Mesodermal cell (in vitro differentiated cells): ENCODE results near the gene GPX6.

Source experiments
- H3K27ac ChIP-seq: 2 replicates; pipeline ENCODE4 v1.7.0; 2013; ENCODE audit warnings: mild to moderate bottlenecking, low read depth, low read length, moderate library complexity; ENCODE audit not compliant: severe bottlenecking
- H3K36me3 ChIP-seq: 2 replicates; pipeline ENCODE4 v1.7.1; 2013; ENCODE audit warnings: mild to moderate bottlenecking, low read length, moderate library complexity; ENCODE audit not compliant: control insufficient read depth, insufficient read depth
- H3K4me1 ChIP-seq: one replicate; pipeline ENCODE4 v1.7.1; 2013; ENCODE audit warnings: mild to moderate bottlenecking, low read length; ENCODE audit not compliant: insufficient read depth, control insufficient read depth, poor library complexity, severe bottlenecking
- H3K4me3 ChIP-seq: 2 replicates; pipeline ENCODE4 v1.7.0; 2013; ENCODE audit warnings: low read length, control low read depth, mild to moderate bottlenecking; ENCODE audit not compliant: insufficient read depth, poor library complexity, severe bottlenecking; ENCODE audit errors: extremely low read depth
- H3K9me3 ChIP-seq: 2 replicates; pipeline ENCODE4 v1.7.1; 2013; ENCODE audit warnings: mild to moderate bottlenecking, low read length, moderate library complexity; ENCODE audit not compliant: control insufficient read depth
- WGBS, 2 experiments: methylation state at CpG; one replicate each; pipeline ENCODE4 v1.1.5; 2013; ENCODE audit warnings: missing lambda C conversion rate in 2 of 2; ENCODE audit not compliant: insufficient coverage in 2 of 2; 5-methylcytosine and 5-hydroxymethylcytosine counted together

GPX6 gene

DNA sequence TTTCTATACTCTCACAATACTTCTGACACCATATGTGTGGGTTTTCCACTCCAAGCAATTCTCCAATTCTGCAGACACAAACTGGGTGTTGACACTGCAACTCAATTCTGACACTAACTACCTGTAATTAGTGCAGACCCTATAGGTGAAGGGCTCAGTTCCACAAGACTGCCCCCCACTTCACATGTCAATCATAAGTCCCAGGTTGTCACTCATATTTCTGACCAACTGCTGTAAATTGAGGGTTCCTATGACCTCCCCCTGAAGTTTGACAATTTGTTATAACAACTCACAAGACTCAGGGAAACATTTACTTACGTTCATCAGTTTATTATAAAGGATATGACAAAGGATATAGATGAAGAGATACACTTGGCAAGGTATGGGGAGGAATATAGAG is 18.3 kb downstream of the GPX6 start:
- H3K36me3 ChIP-seq = no peaks in the 10 kb centered on the region
- no peak overlapping the region for H3K27ac ChIP-seq
- H3K4me1 ChIP-seq = peaks cover 2% of the 10 kb centered on the region
- no peaks in the 10 kb centered on the region for H3K9me3 ChIP-seq
- WGBS, 2 experiments = 100% methylated on average over 1 of the region's 1 CpG; no CpG with 5 or more reads in 1 of the 2 experiments
- no peak overlapping the region for H3K4me3 ChIP-seq

DNA sequence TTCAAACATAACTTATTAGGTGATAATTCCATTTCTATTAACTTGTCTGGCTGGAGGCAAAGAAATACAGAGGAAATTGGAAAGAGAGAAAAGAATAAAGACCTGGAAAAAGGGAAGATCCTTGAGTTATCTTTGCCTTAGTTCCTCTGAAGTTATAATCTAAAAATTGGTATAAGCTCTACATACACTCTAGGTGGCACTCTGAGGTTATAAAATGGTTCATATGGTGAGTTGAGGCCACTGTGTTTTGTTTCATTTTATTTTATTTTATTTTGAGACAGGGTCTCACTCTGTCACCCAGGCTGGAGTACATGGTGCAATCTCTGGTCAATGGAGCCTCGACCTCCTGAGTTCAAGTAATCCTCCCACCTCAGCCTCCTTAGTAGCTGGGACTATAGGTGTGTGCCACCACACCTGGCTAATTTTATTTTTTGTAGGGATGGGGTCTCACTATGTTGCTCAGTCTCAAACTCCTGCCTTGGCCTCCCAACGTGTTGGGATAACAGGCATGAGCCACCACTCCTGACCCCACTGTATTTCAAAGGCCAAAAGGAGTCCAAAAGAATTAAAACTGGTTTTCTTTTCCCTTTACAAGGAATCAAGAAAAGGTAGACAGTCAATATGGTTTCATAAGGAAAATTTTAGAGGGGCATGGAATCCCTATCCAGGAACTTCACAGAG is 19.4 kb downstream of the GPX6 start:
- 71 to 83% methylated on average over 1 of the region's 2 CpGs for WGBS, 2 experiments
- Histone ChIP-seq H3K27ac (no peak overlapping the region), H3K36me3 (no peaks in the 10 kb centered on the region)

DNA sequence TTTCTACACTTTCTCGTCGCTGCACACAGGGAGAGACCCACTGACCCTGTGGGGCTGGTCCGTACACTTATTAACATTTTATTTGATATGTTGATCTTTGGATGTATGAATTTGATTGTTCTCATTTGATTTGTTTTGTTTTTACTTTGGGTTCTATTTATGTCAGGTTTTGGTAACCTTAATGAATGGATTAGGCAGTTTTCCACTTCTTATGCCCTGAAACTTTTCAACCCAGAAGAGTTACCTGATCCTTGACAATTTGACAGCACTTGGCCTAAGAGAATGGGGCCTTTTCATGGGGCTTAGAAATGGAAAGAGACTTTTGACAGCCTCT is 23.6 kb downstream of the GPX6 start:
- WGBS, 2 experiments = no CpG with 5 or more reads among the region's 3 CpGs

More for the DNA sequence above, 19.4 kb downstream of the GPX6 start:
- Histone ChIP-seq H3K4me1 (peaks cover 2% of the 10 kb centered on the region), H3K9me3 (no peaks in the 10 kb centered on the region), H3K4me3 (no peak overlapping the region)

DNA sequence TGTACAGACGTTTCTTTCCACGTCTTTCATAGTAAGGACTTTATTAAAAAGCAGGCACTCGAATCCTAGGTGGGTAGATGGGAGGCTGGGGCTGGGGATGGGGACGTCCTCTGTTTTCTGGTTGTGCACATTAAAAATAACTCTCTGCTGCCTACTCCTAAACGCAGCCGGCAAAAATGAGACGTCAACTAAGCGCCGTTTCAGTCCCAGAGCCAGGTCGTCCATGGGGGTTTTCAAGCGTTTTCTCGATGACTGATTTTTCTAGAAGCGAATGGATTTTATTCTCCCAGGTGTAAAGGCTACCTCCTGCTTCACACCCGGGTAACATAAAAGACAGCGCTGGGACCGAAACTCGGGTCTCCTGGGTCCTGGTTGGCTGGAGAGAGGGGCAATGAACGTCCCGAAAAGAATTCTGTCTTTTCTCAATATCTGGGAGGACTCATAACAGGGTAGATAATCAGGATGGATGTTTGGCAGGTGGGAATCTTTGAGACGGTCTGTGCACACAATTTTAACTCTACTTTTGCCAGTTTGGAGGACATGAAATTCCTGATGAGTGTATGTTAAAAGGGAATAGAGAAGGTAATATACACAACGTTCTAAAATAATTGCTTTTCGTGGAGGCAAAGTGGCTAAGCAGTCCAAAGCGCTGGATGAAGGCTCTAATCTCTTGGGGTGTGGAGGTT is 25.2 kb downstream of the GPX6 start:
- WGBS, 2 experiments = 19 to 34% methylated on average over 12 to 21 of the region's 23 CpGs
- H3K36me3 ChIP-seq = no peaks in the 10 kb centered on the region
- no peaks in the 10 kb centered on the region for H3K9me3 ChIP-seq
- peak overlapping the region; percentile 67 for H3K27ac ChIP-seq
- H3K4me3 ChIP-seq = peak overlapping the region; percentile 67
- H3K4me1 ChIP-seq = no peaks in the 10 kb centered on the region

More for the DNA sequence above, 23.6 kb downstream of the GPX6 start:
- Histone ChIP-seq H3K27ac (no peak overlapping the region), H3K4me1 (no peaks in the 10 kb centered on the region), H3K36me3 (no peaks in the 10 kb centered on the region), H3K4me3 (no peak overlapping the region), H3K9me3 (no peaks in the 10 kb centered on the region)

DNA sequence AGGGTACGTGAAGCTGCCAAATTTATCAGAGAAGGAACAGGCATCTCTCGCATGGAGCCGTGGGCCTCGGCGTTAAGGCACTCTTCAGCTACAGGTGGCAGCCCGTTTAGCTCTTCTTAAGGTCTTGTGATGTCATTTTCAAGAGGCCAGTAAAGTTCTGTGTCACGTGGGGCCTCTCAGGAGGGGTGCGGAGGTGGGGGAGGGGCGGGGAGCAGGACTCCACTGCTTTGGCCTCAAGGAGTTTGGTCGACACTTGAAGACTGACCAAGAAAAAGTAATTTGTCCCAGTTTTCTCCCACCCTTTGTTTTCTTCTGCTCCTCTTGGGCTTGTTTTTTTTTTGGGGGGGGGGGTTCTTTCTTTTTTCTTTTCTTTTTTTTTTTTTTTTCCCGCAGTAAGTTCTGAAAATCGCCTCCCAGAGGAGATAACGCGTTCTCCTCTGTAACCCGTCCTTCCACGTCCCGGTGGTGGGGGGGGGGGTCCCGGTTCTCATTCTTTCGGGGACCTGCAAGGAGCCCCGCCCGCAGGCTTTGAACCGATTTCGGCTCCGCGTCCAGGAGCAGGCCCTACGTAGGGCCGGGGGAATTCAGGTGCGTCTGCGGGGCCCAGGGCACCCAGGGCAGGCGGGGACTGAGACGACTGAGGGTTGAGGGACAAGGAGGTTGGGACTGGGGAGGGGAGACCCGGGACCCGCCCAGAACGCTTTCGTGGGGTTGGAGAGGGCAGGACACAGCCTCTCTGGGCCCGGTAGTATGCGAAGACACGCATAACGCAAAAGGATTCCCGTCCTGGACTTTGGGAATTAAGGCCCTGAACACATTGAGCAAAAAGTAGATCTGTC is 26.0 kb downstream of the GPX6 start:
- Histone ChIP-seq H3K27ac (peak overlapping the region; percentile 67), H3K36me3 (no peaks in the 10 kb centered on the region), H3K4me1 (no peaks in the 10 kb centered on the region), H3K4me3 (peak overlapping the region; percentile 67), H3K9me3 (no peaks in the 10 kb centered on the region)
- WGBS, 2 experiments = 1 to 5% methylated on average over 12 to 20 of the region's 40 CpGs

DNA sequence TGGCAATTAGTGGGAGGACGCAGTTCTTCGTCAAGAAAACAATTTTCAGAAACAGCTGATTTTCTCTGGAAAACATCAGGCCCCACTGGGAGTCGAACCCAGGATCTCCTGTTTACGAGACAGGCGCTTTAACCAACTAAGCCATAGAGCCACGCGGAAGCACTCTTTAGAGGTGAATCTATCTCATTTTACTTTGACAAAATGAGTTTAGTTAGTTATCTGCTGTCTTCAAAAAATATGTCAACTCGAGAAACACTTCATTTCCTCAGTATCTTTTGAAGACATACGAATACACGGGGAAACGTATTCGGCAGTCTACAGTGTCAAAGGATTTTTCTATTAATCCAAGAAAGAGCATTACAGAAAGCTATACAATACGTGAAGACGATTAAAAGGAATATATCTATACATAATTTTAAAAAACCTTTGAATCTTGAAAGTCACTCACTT is 26.7 kb downstream of the GPX6 start:
- 4 to 10% methylated on average over 2 to 5 of the region's 14 CpGs for WGBS, 2 experiments
- Histone ChIP-seq H3K4me3 (peak overlapping the region; percentile 67), H3K36me3 (no peaks in the 10 kb centered on the region), H3K4me1 (no peaks in the 10 kb centered on the region), H3K9me3 (no peaks in the 10 kb centered on the region), H3K27ac (no peak overlapping the region)

DNA sequence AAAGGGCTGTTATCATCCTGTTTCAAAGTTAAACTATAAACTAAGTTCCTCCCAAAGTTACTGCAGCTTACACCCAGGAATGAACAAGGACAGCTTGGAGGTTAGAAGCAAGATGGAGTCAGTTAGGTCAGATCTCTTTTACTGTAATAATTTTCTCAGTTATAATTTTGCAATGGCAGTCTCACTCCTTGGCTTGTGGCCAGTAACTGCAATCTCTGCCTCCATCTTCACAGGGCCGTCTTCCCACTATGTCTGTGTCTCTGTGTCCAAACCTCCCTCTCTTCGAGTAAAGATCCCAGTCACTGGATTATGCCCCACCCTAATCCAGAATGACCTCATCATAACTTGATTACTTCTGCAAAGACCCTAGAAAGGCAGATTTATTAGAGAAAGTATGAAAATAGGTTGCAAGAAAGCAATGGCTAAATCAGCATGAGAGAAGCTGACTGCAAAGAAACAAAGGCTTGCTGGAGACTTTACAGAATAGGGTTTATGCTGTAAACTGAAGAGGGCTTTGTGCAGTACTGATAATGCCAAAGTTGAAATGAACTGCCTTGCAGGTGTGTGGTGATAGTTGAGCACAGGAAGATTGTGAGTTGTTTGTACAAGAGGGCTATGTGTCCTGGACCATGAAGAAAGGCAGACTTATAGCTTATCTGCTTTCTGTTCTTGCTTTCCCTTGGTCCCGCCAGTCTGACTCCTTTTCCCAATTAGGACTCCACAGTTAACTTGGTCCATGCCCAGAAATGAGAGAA is 28.4 kb downstream of the GPX6 start:
- 76 to 100% methylated on average over 1 to 2 of the region's 3 CpGs for WGBS, 2 experiments
- no peaks in the 10 kb centered on the region for H3K4me1 ChIP-seq
- no peaks in the 10 kb centered on the region for H3K9me3 ChIP-seq
- no peak overlapping the region for H3K4me3 ChIP-seq
- H3K36me3 ChIP-seq = no peaks in the 10 kb centered on the region
- H3K27ac ChIP-seq = no peak overlapping the region

DNA sequence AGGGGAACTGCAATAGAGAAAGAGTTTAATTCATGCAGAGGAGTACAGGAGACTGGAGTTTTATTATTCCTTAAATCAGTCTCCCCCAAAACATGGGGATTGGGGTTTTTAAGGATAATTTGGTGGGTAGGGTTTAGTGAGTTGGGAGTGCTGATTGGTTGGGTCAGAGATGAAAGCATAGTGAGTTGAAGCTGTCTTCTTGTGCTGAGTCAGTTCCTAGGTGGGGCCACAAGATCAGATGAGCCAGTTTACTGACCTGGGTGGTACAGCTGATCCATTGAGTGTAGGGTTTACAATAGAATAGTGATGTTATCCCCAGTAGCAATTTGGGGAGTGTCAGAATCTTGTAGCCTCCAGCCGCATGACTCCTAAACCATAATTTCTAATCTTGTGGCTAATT is 29.1 kb downstream of the GPX6 start:
- Histone ChIP-seq H3K4me1 (no peaks in the 10 kb centered on the region), H3K27ac (no peak overlapping the region), H3K9me3 (no peaks in the 10 kb centered on the region), H3K36me3 (no peaks in the 10 kb centered on the region), H3K4me3 (no peak overlapping the region)
- WGBS, 2 experiments = no CpG with 5 or more reads among the region's 1 CpG

DNA sequence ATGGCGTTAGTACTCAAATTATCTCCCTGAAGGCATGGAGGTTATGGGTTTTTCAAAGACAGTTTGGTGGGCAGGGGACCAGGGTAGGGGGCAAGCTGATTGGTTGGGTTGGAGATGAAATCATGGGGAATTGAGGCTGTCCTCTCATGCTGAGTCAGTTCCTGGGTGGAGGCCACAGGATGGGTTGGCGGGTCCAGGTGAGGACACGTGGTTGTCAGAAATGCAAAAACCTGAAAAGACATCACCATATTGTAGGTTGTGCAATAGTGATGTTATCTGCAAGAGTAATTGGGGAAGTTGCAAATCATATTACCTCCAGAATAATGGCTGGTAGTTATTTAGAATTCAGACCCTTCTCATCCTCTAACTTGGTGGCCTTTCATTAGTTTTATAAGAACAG is 30.1 kb downstream of the GPX6 start:
- H3K36me3 ChIP-seq = no peaks in the 10 kb centered on the region
- no peak overlapping the region for H3K4me3 ChIP-seq
- no peaks in the 10 kb centered on the region for H3K4me1 ChIP-seq
- 87 to 88% methylated on average over 1 to 3 of the region's 3 CpGs for WGBS, 2 experiments
- no peaks in the 10 kb centered on the region for H3K9me3 ChIP-seq
- no peak overlapping the region for H3K27ac ChIP-seq

DNA sequence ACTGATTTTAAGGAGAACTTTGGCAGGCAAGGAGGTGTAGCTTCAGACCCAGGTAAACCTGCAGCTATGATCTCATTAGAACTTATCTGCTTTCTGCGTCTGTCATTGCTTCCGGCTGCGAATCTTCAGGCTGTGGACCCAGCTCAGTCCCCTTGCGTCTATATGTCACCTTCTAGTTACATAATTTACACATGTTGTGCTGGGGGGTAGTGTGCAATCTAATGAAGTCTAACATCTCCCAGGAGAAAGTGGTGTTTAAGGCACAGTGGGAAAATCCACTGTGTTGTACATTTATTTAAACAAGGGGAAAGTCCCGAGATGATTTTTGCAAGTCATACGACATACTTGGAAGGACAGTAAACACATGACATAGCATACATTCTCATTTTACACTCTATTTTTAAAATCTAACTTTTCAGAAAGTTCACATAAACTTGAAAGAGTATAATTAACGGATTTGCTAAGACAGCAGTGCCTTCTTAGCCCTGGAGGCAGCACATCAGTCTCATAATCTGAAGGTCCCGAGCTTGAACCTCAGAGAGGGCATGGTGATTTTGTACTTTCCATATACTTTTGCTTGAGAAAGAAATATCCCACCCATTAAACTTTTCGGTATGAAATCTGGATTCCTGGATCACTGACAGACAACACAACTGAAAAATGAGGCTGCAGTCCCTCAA is 35.2 kb downstream of the GPX6 start:
- Histone ChIP-seq H3K9me3 (no peaks in the 10 kb centered on the region), H3K36me3 (no peaks in the 10 kb centered on the region), H3K27ac (no peak overlapping the region), H3K4me1 (no peaks in the 10 kb centered on the region), H3K4me3 (no peak overlapping the region)
- whole genome bisulfite sequencing, 2 experiments = 81 to 85% methylated on average over 2 to 6 of the region's 9 CpGs
